ENCODE data around the gene CFAP299.

GRCh38 chr4:80507077-80507476 lies 171.5 kb downstream of the CFAP299 start:
- TF ChIP-seq, protein P1, sequence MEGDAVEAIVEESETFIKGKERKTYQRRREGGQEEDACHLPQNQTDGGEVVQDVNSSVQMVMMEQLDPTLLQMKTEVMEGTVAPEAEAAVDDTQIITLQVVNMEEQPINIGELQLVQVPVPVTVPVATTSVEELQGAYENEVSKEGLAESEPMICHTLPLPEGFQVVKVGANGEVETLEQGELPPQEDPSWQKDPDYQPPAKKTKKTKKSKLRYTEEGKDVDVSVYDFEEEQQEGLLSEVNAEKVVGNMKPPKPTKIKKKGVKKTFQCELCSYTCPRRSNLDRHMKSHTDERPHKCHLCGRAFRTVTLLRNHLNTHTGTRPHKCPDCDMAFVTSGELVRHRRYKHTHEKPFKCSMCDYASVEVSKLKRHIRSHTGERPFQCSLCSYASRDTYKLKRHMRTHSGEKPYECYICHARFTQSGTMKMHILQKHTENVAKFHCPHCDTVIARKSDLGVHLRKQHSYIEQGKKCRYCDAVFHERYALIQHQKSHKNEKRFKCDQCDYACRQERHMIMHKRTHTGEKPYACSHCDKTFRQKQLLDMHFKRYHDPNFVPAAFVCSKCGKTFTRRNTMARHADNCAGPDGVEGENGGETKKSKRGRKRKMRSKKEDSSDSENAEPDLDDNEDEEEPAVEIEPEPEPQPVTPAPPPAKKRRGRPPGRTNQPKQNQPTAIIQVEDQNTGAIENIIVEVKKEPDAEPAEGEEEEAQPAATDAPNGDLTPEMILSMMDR (IDR thresholded peaks at IDR 0.05 in 8 of 11, conservative IDR thresholded peaks at IDR 0.05 in 3 of 11), result no peak
- TF ChIP-seq POLR2A (IDR thresholded peaks at IDR 0.05), result no peak
- no peak for TF ChIP-seq POLR2AphosphoS5 (IDR thresholded peaks at IDR 0.05)
